H1 (cell line): ENCODE measurements around the gene SMO. TPM values are rescaled to one million over a fixed set of nuclear protein-coding genes. Genes with fewer than 3 reads are reported as not detected.

Experiments
- BCL11A ChIP-seq, 2 experiments: IDR thresholded peaks; one replicate each; pipeline ENCODE4 v1.6.1; 2011; ENCODE audit warnings: low read depth in 2 of 2, low read length in 2 of 2, mild to moderate bottlenecking in 2 of 2
- JUN ChIP-seq: IDR thresholded peaks from 2 replicates; pipeline ENCODE4 v1.6.1; 2011; ENCODE audit warnings: low read depth, mild to moderate bottlenecking, improper control_type of control experiment, low read length
- KDM4A ChIP-seq: IDR thresholded peaks from one replicate; pipeline ENCODE4 v1.7.1; 2012; ENCODE audit warnings: low read depth, mild to moderate bottlenecking, moderate library complexity, low read length, inconsistent platforms; ENCODE audit not compliant: severe bottlenecking
- TEAD4 ChIP-seq: IDR thresholded peaks from 2 replicates; pipeline ENCODE4 v1.6.1; 2012; ENCODE audit warnings: low read depth, low read length, inconsistent platforms, mixed read lengths
- polyA plus RNA-seq, 7 experiments: library from polyadenylated mRNA; depleted of rRNA in 3 of 7; stranded (reverse) in 5 of 7; unstranded in 2 of 7; fragments of >200 nt in 5 of 7; fragments of 200-250 nt in 2 of 7; gene quantifications; 1 replicate in 5 of 7; 2 replicates in 1 of 7; 4 replicates in 1 of 7; pipeline versions ENCODE4 v1.2.1 to v1.2.3, GENCODE V29; 2011 to 2013; ENCODE audit warnings: missing spikeins in 2 of 7, mixed read lengths in 2 of 7
- total RNA-seq: library from RNA; stranded (reverse); fragmentation: NEBNext Ultra II Directional; extraction: Animal tissue kit (Norgen Biotek cat#: 25700); gene quantifications from 2 replicates; pipeline ENCODE4 v1.2.1, GENCODE V29; 2021
- TF ChIP-seq, protein P1 (sequence below): fragments of 300-600 bp; sonication (generic); IDR thresholded peaks from 2 replicates; pipeline ENCODE4 v1.7.1; 2012; ENCODE audit warnings: low read length, moderate library complexity, mild to moderate bottlenecking, inconsistent platforms; ENCODE audit not compliant: insufficient replicate concordance

The SMO gene
- total and polyA plus RNA-seq, 2 of the 8 experiments (the other 6 are each of a cell fraction or from before 2014, with no cell fraction given), result 64.5 to 67.6 TPM

- TF ChIP-seq, protein P1, sequence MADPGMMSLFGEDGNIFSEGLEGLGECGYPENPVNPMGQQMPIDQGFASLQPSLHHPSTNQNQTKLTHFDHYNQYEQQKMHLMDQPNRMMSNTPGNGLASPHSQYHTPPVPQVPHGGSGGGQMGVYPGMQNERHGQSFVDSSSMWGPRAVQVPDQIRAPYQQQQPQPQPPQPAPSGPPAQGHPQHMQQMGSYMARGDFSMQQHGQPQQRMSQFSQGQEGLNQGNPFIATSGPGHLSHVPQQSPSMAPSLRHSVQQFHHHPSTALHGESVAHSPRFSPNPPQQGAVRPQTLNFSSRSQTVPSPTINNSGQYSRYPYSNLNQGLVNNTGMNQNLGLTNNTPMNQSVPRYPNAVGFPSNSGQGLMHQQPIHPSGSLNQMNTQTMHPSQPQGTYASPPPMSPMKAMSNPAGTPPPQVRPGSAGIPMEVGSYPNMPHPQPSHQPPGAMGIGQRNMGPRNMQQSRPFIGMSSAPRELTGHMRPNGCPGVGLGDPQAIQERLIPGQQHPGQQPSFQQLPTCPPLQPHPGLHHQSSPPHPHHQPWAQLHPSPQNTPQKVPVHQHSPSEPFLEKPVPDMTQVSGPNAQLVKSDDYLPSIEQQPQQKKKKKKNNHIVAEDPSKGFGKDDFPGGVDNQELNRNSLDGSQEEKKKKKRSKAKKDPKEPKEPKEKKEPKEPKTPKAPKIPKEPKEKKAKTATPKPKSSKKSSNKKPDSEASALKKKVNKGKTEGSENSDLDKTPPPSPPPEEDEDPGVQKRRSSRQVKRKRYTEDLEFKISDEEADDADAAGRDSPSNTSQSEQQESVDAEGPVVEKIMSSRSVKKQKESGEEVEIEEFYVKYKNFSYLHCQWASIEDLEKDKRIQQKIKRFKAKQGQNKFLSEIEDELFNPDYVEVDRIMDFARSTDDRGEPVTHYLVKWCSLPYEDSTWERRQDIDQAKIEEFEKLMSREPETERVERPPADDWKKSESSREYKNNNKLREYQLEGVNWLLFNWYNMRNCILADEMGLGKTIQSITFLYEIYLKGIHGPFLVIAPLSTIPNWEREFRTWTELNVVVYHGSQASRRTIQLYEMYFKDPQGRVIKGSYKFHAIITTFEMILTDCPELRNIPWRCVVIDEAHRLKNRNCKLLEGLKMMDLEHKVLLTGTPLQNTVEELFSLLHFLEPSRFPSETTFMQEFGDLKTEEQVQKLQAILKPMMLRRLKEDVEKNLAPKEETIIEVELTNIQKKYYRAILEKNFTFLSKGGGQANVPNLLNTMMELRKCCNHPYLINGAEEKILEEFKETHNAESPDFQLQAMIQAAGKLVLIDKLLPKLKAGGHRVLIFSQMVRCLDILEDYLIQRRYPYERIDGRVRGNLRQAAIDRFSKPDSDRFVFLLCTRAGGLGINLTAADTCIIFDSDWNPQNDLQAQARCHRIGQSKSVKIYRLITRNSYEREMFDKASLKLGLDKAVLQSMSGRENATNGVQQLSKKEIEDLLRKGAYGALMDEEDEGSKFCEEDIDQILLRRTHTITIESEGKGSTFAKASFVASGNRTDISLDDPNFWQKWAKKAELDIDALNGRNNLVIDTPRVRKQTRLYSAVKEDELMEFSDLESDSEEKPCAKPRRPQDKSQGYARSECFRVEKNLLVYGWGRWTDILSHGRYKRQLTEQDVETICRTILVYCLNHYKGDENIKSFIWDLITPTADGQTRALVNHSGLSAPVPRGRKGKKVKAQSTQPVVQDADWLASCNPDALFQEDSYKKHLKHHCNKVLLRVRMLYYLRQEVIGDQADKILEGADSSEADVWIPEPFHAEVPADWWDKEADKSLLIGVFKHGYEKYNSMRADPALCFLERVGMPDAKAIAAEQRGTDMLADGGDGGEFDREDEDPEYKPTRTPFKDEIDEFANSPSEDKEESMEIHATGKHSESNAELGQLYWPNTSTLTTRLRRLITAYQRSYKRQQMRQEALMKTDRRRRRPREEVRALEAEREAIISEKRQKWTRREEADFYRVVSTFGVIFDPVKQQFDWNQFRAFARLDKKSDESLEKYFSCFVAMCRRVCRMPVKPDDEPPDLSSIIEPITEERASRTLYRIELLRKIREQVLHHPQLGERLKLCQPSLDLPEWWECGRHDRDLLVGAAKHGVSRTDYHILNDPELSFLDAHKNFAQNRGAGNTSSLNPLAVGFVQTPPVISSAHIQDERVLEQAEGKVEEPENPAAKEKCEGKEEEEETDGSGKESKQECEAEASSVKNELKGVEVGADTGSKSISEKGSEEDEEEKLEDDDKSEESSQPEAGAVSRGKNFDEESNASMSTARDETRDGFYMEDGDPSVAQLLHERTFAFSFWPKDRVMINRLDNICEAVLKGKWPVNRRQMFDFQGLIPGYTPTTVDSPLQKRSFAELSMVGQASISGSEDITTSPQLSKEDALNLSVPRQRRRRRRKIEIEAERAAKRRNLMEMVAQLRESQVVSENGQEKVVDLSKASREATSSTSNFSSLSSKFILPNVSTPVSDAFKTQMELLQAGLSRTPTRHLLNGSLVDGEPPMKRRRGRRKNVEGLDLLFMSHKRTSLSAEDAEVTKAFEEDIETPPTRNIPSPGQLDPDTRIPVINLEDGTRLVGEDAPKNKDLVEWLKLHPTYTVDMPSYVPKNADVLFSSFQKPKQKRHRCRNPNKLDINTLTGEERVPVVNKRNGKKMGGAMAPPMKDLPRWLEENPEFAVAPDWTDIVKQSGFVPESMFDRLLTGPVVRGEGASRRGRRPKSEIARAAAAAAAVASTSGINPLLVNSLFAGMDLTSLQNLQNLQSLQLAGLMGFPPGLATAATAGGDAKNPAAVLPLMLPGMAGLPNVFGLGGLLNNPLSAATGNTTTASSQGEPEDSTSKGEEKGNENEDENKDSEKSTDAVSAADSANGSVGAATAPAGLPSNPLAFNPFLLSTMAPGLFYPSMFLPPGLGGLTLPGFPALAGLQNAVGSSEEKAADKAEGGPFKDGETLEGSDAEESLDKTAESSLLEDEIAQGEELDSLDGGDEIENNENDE, result no peak
- TF ChIP-seq KDM4A (no peak), TEAD4 (no peak), JUN (no peak), BCL11A (IDR thresholded peaks at IDR 0.05; ENCODE audit: low read depth in 2 of 2, low read length in 2 of 2) (no peak)
These were observed 44.7 kb upstream of the SMO start (continued) for GRCh38 chr7:129143724-129144094.
